ENCODE results near the gene MGP. TPM values are rescaled to one million over a fixed set of nuclear protein-coding genes. Genes with fewer than 3 reads are reported as not detected.

Gene MGP
- polyA plus RNA-seq: 10 to 100 TPM; 32.7 to 51.2 TPM

- Histone ChIP-seq H3K9me3 (ENCODE audit: control insufficient read depth in 2 of 2, insufficient read depth in 1 of 2, low read depth in 1 of 2, low read length in 1 of 2) (no peaks in the 10 kb centered on the region), H3K27ac (ENCODE audit: low read depth in 2 of 2, low read length in 1 of 2) (peak within 1 kb of the TSS; percentile 52 to 68), H3K36me3 (ENCODE audit: control insufficient read depth in 2 of 2, insufficient read depth in 2 of 2, low read length in 1 of 2) (no peaks in the 10 kb centered on the region), H3K4me3 (ENCODE audit: low read depth in 1 of 2, low read length in 2 of 2) (peak within 1 kb of the TSS; percentile 20), H3K27me3 (ENCODE audit: control insufficient read depth in 1 of 2, insufficient read depth in 2 of 2, low read length in 2 of 2) (no peaks in the 10 kb centered on the region), H3K4me1 (ENCODE audit: control insufficient read depth in 2 of 2, insufficient read depth in 2 of 2, low read length in 1 of 2) (no peaks in the 10 kb centered on the region)
- 41 to 57% methylated on average over 6 of the region's 6 CpGs for WGBS, 2 donors
Observed at GRCh38 chr12:14885718-14886221, at the start of gene MGP. Gene MGP, minus strand, starts transcription at chr12:14885854. Its CDS starts 63 bp downstream, at chr12:14885791.

GRCh38 chr12:14935031-14935430 lies 49.4 kb upstream of the MGP start:
- Histone ChIP-seq H3K27ac (ENCODE audit: low read depth in 2 of 2, low read length in 1 of 2) (no peak overlapping the region), H3K27me3 (ENCODE audit: control insufficient read depth in 1 of 2, insufficient read depth in 2 of 2, low read length in 2 of 2) (no peaks in the 10 kb centered on the region), H3K9me3 (ENCODE audit: control insufficient read depth in 2 of 2, insufficient read depth in 1 of 2, low read depth in 1 of 2, low read length in 1 of 2) (no peaks in the 10 kb centered on the region)

GRCh38 chr12:14934511-14934910 lies 48.9 kb upstream of the MGP start:
- no peaks in the 10 kb centered on the region for H3K27me3 ChIP-seq (ENCODE audit: control insufficient read depth in 1 of 2, insufficient read depth in 2 of 2, low read length in 2 of 2)
- H3K9me3 ChIP-seq (ENCODE audit: control insufficient read depth in 2 of 2, insufficient read depth in 1 of 2, low read depth in 1 of 2, low read length in 1 of 2): no peaks in the 10 kb centered on the region
- no peak overlapping the region for H3K27ac ChIP-seq (ENCODE audit: low read depth in 2 of 2, low read length in 1 of 2)
- no peaks in the 10 kb centered on the region for H3K4me1 ChIP-seq (ENCODE audit: control insufficient read depth in 2 of 2, insufficient read depth in 2 of 2, low read length in 1 of 2)
- WGBS, 2 donors: 85 to 94% methylated on average over 2 of the region's 2 CpGs
- H3K36me3 ChIP-seq (ENCODE audit: control insufficient read depth in 2 of 2, insufficient read depth in 2 of 2, low read length in 1 of 2): no peaks in the 10 kb centered on the region
- no peak overlapping the region for H3K4me3 ChIP-seq (ENCODE audit: low read depth in 1 of 2, low read length in 2 of 2)

More at GRCh38 chr12:14935031-14935430, 49.4 kb upstream of the MGP start:
- no peak overlapping the region for H3K4me3 ChIP-seq (ENCODE audit: low read depth in 1 of 2, low read length in 2 of 2)
- no peaks in the 10 kb centered on the region for H3K4me1 ChIP-seq (ENCODE audit: control insufficient read depth in 2 of 2, insufficient read depth in 2 of 2, low read length in 1 of 2)
- no peaks in the 10 kb centered on the region for H3K36me3 ChIP-seq (ENCODE audit: control insufficient read depth in 2 of 2, insufficient read depth in 2 of 2, low read length in 1 of 2)
- WGBS, 2 donors: 53 to 70% methylated on average over 4 of the region's 4 CpGs

GRCh38 chr12:14931791-14932560 lies 46.3 kb upstream of the MGP start:
- Histone ChIP-seq H3K36me3 (ENCODE audit: control insufficient read depth in 2 of 2, insufficient read depth in 2 of 2, low read length in 1 of 2) (no peaks in the 10 kb centered on the region), H3K27me3 (ENCODE audit: control insufficient read depth in 1 of 2, insufficient read depth in 2 of 2, low read length in 2 of 2) (no peaks in the 10 kb centered on the region), H3K27ac (ENCODE audit: low read depth in 2 of 2, low read length in 1 of 2) (no peak overlapping the region), H3K4me3 (ENCODE audit: low read depth in 1 of 2, low read length in 2 of 2) (no peak overlapping the region), H3K4me1 (ENCODE audit: control insufficient read depth in 2 of 2, insufficient read depth in 2 of 2, low read length in 1 of 2) (no peaks in the 10 kb centered on the region), H3K9me3 (ENCODE audit: control insufficient read depth in 2 of 2, insufficient read depth in 1 of 2, low read depth in 1 of 2, low read length in 1 of 2) (no peaks in the 10 kb centered on the region)
- WGBS, 2 donors: 89 to 95% methylated on average over 7 of the region's 7 CpGs

- 80 to 83% methylated on average over 4 of the region's 4 CpGs for WGBS, 2 donors
- Histone ChIP-seq H3K27ac (ENCODE audit: low read depth in 2 of 2, low read length in 1 of 2) (no peak overlapping the region), H3K9me3 (ENCODE audit: control insufficient read depth in 2 of 2, insufficient read depth in 1 of 2, low read depth in 1 of 2, low read length in 1 of 2) (no peaks in the 10 kb centered on the region), H3K36me3 (ENCODE audit: control insufficient read depth in 2 of 2, insufficient read depth in 2 of 2, low read length in 1 of 2) (no peaks in the 10 kb centered on the region), H3K4me1 (ENCODE audit: control insufficient read depth in 2 of 2, insufficient read depth in 2 of 2, low read length in 1 of 2) (no peaks in the 10 kb centered on the region), H3K27me3 (ENCODE audit: control insufficient read depth in 1 of 2, insufficient read depth in 2 of 2, low read length in 2 of 2) (no peaks in the 10 kb centered on the region), H3K4me3 (ENCODE audit: low read depth in 1 of 2, low read length in 2 of 2) (no peak overlapping the region)
Observed at GRCh38 chr12:14931359-14931758, 45.7 kb upstream of the MGP start.

- Histone ChIP-seq H3K4me1 (ENCODE audit: control insufficient read depth in 2 of 2, insufficient read depth in 2 of 2, low read length in 1 of 2) (no peaks in the 10 kb centered on the region), H3K27me3 (ENCODE audit: control insufficient read depth in 1 of 2, insufficient read depth in 2 of 2, low read length in 2 of 2) (no peaks in the 10 kb centered on the region), H3K27ac (ENCODE audit: low read depth in 2 of 2, low read length in 1 of 2) (no peak overlapping the region), H3K36me3 (ENCODE audit: control insufficient read depth in 2 of 2, insufficient read depth in 2 of 2, low read length in 1 of 2) (no peaks in the 10 kb centered on the region), H3K4me3 (ENCODE audit: low read depth in 1 of 2, low read length in 2 of 2) (no peak overlapping the region), H3K9me3 (ENCODE audit: control insufficient read depth in 2 of 2, insufficient read depth in 1 of 2, low read depth in 1 of 2, low read length in 1 of 2) (no peaks in the 10 kb centered on the region)
Observed at GRCh38 chr12:14930299-14930698, 44.6 kb upstream of the MGP start.

GRCh38 chr12:14928931-14929330 lies 43.3 kb upstream of the MGP start:
- H3K36me3 ChIP-seq (ENCODE audit: control insufficient read depth in 2 of 2, insufficient read depth in 2 of 2, low read length in 1 of 2): no peaks in the 10 kb centered on the region
- 20 to 30% methylated on average over 4 of the region's 4 CpGs for WGBS, 2 donors
- no peaks in the 10 kb centered on the region for H3K27me3 ChIP-seq (ENCODE audit: control insufficient read depth in 1 of 2, insufficient read depth in 2 of 2, low read length in 2 of 2)
- peak overlapping the region in 1 of 2 donors; percentile 13 for H3K27ac ChIP-seq (ENCODE audit: low read depth in 2 of 2, low read length in 1 of 2)
- H3K4me3 ChIP-seq (ENCODE audit: low read depth in 1 of 2, low read length in 2 of 2): peak overlapping the region in 1 of 2 donors; percentile 26
- H3K4me1 ChIP-seq (ENCODE audit: control insufficient read depth in 2 of 2, insufficient read depth in 2 of 2, low read length in 1 of 2): no peaks in the 10 kb centered on the region
- H3K9me3 ChIP-seq (ENCODE audit: control insufficient read depth in 2 of 2, insufficient read depth in 1 of 2, low read depth in 1 of 2, low read length in 1 of 2): no peaks in the 10 kb centered on the region

- Histone ChIP-seq H3K9me3 (ENCODE audit: control insufficient read depth in 2 of 2, insufficient read depth in 1 of 2, low read depth in 1 of 2, low read length in 1 of 2) (no peaks in the 10 kb centered on the region), H3K4me3 (ENCODE audit: low read depth in 1 of 2, low read length in 2 of 2) (no peak overlapping the region), H3K27ac (ENCODE audit: low read depth in 2 of 2, low read length in 1 of 2) (no peak overlapping the region), H3K36me3 (ENCODE audit: control insufficient read depth in 2 of 2, insufficient read depth in 2 of 2, low read length in 1 of 2) (no peaks in the 10 kb centered on the region), H3K4me1 (ENCODE audit: control insufficient read depth in 2 of 2, insufficient read depth in 2 of 2, low read length in 1 of 2) (no peaks in the 10 kb centered on the region), H3K27me3 (ENCODE audit: control insufficient read depth in 1 of 2, insufficient read depth in 2 of 2, low read length in 2 of 2) (no peaks in the 10 kb centered on the region)
- 94 to 95% methylated on average over 3 of the region's 3 CpGs for WGBS, 2 donors
Observed at GRCh38 chr12:14927267-14927666, 41.6 kb upstream of the MGP start.

- H3K27me3 ChIP-seq (ENCODE audit: control insufficient read depth in 1 of 2, insufficient read depth in 2 of 2, low read length in 2 of 2): no peaks in the 10 kb centered on the region
- H3K4me1 ChIP-seq (ENCODE audit: control insufficient read depth in 2 of 2, insufficient read depth in 2 of 2, low read length in 1 of 2): no peaks in the 10 kb centered on the region
- WGBS, 2 donors: 88 to 97% methylated on average over 3 of the region's 3 CpGs
- no peaks in the 10 kb centered on the region for H3K36me3 ChIP-seq (ENCODE audit: control insufficient read depth in 2 of 2, insufficient read depth in 2 of 2, low read length in 1 of 2)
- no peak overlapping the region for H3K4me3 ChIP-seq (ENCODE audit: low read depth in 1 of 2, low read length in 2 of 2)
- H3K27ac ChIP-seq (ENCODE audit: low read depth in 2 of 2, low read length in 1 of 2): no peak overlapping the region
- H3K9me3 ChIP-seq (ENCODE audit: control insufficient read depth in 2 of 2, insufficient read depth in 1 of 2, low read depth in 1 of 2, low read length in 1 of 2): no peaks in the 10 kb centered on the region
Observed at GRCh38 chr12:14924541-14924940, 38.9 kb upstream of the MGP start.

- Histone ChIP-seq H3K9me3 (ENCODE audit: control insufficient read depth in 2 of 2, insufficient read depth in 1 of 2, low read depth in 1 of 2, low read length in 1 of 2) (no peaks in the 10 kb centered on the region), H3K4me3 (ENCODE audit: low read depth in 1 of 2, low read length in 2 of 2) (no peak overlapping the region), H3K36me3 (ENCODE audit: control insufficient read depth in 2 of 2, insufficient read depth in 2 of 2, low read length in 1 of 2) (no peaks in the 10 kb centered on the region), H3K4me1 (ENCODE audit: control insufficient read depth in 2 of 2, insufficient read depth in 2 of 2, low read length in 1 of 2) (no peaks in the 10 kb centered on the region), H3K27me3 (ENCODE audit: control insufficient read depth in 1 of 2, insufficient read depth in 2 of 2, low read length in 2 of 2) (no peaks in the 10 kb centered on the region), H3K27ac (ENCODE audit: low read depth in 2 of 2, low read length in 1 of 2) (no peak overlapping the region)
- WGBS, 2 donors: 91 to 92% methylated on average over 2 of the region's 2 CpGs
Observed at GRCh38 chr12:14923944-14924343, 38.3 kb upstream of the MGP start.
